ENCODE results near the gene RC3H1. TPM values are rescaled to one million over a fixed set of nuclear protein-coding genes. Genes with fewer than 3 reads are reported as not detected.

RC3H1 gene
- total and polyA plus RNA-seq, 2 experiments from 2014 or later: 6.8 to 24.5 TPM

- H3K27me3 Mint-ChIP-seq (ENCODE audit: insufficient read depth, low read depth, poor library complexity): peaks cover 2% of the 10 kb centered on the region
- H4K20me1 ChIP-seq (replicated peaks; ENCODE audit: insufficient read depth): peaks cover 24% of the 10 kb centered on the region
- H3K4me3 ChIP-seq: no peak overlapping the region
- H3K27ac Mint-ChIP-seq: no peak overlapping the region
- H3K4me1 ChIP-seq (ENCODE audit: insufficient read depth): no peaks in the 10 kb centered on the region
- no peaks in the 10 kb centered on the region for H3K9me2 ChIP-seq (ENCODE audit: insufficient read depth)
- H3K4me1 Mint-ChIP-seq: peaks cover 4% of the 10 kb centered on the region; the same call in 2 of the 3 replicates
- no peaks in the 10 kb centered on the region for H3F3A ChIP-seq (replicated peaks; ENCODE audit: low read depth)
- peaks cover 16% of the 10 kb centered on the region for H3K36me3 Mint-ChIP-seq (ENCODE audit: low read depth)
- H3K4me3 Mint-ChIP-seq: no peak overlapping the region
- no peaks in the 10 kb centered on the region for H3K27me3 ChIP-seq (ENCODE audit: insufficient read depth)
- no peak overlapping the region for H3K4me2 ChIP-seq
- peaks cover 95% of the 10 kb centered on the region for H3K79me2 ChIP-seq (replicated peaks; ENCODE audit: insufficient read depth)
- TF ChIP-seq ZNF114 (CRISPR knock-in tag; IDR thresholded peaks at IDR 0.05) (no peak), EZH2phosphoT487 (IDR thresholded peaks at IDR 0.05; ENCODE audit: unreplicated experiment) (no peak), EZH2 (IDR thresholded peaks at IDR 0.05; ENCODE audit: low read depth, unreplicated experiment) (no peak), ETS1 (IDR thresholded peaks at IDR 0.05) (no peak), ZNF331 (CRISPR knock-in tag; IDR thresholded peaks at IDR 0.05; ENCODE audit: low read depth) (no peak), POLR2AphosphoS5 (IDR thresholded peaks at IDR 0.05; ENCODE audit: low read depth) (no peak), NANOG (IDR thresholded peaks at IDR 0.05; ENCODE audit: borderline replicate concordance) (no peak), STAT1 (IDR thresholded peaks at IDR 0.05; ENCODE audit: unreplicated experiment) (no peak), ZNF462 (CRISPR knock-in tag; IDR thresholded peaks at IDR 0.05) (no peak)
- no peaks in the 10 kb centered on the region for H3K36me3 ChIP-seq (ENCODE audit: insufficient read depth)
- no peak for DNase-seq (ENCODE audit: low spot score)
- peak overlapping the region; percentile 28 for H3K27ac ChIP-seq (ENCODE audit: low read depth)
- ATAC-seq: no peak
- H3K9me3 Mint-ChIP-seq: no peaks in the 10 kb centered on the region
- H2AFZ ChIP-seq: no peak overlapping the region
Measured at GRCh38 chr1:174008269-174008668, 13.9 kb downstream of the RC3H1 start.

All from GM23338 (cell line).